Activated gamma-delta T cell (primary cell): Measurements from ENCODE around the gene TBC1D4.

Experiments
- DNase-seq: peaks from one replicate; lab custom pipeline; 2025; lab: John Stamatoyannopoulos, UW

The TBC1D4 gene

GRCh38 chr13:75416327-75417011, 65.5 kb downstream of the TBC1D4 start:
- no peak for DNase-seq

GRCh38 chr13:75415694-75416093, 66.3 kb downstream of the TBC1D4 start:
- DNase-seq: no peak

DNA sequence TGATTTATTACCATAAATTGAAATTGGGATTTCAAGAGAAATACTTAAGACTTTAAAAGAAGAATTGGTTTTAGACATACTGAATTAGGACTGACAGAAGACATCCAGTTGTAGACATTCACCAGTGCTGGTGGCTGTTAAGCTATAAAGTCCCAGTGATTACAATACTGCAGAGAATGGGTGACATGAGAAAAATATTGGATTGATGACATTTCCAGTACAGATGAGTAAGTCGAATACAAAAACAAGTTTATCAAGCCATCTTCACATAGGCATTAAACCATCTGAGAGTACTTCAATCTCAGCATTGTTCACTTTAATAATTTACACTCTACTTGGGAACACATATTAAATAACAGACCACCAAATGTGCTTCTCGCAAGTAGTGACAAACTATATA, 66.8 kb downstream of the TBC1D4 start:
- DNase-seq: no peak

DNA sequence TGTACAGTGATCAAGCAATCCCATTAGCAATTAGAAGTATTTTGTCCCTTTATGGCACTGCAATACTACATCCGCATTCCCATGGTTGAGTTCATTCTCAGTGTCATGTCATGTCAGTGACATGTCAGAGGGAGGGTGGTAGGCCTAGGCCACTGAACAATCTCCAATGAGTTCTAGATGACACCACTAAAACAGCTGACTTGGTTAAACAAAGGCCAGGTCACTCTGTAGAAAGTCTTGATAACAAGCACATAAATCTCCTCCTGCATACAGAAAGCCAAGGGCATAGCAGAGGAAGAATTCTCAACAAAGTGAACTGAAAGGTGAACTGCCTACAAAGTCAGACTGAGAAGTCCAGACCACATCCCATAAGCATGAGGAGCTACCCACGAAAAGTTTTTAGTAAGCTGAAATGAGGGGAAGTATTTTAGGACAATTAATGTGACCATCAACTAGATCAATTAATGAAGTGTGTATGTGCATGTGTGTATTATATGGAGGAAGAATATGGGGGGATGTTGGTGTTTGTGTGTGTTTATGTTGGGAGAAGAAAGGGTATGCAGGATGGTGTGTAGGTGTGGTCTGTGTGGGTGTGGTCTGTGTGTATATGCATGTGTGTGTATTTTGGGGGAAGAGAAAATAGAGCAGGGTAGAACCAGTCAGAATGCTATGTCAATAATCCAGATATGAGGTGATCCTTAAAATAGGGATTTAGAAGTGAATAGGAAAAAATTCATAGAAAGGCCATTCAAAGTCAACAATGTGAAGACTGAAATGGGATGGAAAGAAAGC, 67.7 kb downstream of the TBC1D4 start:
- DNase-seq: no peak

DNA sequence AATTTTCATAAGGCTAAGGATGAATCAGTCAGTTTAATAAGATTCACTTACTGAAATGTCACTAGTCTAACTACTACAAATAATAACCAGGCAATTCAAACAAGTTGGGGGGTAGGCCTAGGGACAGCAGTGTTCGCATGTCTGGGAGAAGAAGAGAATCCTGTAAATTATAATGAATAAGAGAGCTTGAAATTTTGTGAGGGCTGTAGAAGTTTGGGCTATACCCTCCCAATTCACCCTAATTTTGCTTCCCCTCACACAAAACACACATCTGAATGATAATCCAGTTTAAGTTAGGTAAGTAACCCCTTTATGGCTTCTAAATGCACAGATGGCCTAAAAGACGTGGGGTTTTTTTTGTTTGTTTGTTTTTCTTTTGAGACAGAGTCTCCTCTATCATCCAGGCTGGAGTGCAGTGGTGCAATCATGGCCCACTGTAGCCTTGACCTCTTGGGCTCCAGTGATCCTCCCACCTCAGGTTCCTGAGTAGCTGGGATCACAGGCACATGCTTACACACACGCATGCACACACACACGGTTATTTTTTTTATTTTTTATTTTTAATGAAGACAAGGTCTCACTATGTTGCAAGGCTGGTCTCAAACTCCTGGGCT, 69.9 kb downstream of the TBC1D4 start:
- DNase-seq: no peak

DNA sequence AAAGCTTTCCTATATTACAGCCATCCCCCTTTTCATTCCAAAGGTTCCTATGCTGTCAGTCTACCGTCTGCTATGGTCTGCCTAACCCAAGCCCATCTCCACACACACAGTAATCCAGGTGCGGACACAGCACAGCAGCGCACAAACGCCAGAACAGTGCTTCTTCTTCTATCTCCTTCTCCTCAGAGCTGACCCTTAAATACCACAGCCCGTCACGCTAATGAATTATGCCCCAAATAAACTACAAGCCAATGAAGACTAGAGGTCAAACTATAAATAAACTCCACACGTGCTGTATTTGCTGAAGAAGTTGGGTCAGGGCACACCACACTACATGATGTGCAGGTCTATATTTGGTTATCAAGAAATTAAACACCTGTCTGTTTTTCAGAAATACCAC, 71.8 kb downstream of the TBC1D4 start:
- DNase-seq: no peak

GRCh38 chr13:75407998-75408397, 74.0 kb downstream of the TBC1D4 start:
- no peak for DNase-seq

GRCh38 chr13:75407473-75407872, 74.5 kb downstream of the TBC1D4 start:
- DNase-seq: no peak

GRCh38 chr13:75405976-75406703, 75.8 kb downstream of the TBC1D4 start:
- no peak for DNase-seq

DNA sequence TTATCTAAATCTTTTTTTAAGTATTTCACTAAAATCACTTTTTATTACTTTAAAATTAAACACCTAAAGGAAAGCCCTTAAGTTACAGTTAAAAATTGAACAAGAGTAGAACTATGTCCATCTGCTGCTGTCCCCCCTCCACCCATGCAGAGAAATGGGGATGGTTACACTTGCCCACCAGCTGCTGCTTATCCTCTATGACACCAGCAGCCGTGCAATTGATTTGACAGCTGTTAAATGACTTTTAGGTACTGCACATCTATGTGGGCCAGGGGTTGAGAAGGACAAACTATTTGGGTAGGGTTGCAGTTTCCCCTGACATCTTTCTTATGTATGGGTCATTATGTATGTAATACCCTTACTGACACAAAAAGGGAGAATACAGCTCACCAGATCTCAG, 77.2 kb downstream of the TBC1D4 start:
- DNase-seq: no peak

GRCh38 chr13:75402787-75403186, 79.2 kb downstream of the TBC1D4 start:
- no peak for DNase-seq

DNA sequence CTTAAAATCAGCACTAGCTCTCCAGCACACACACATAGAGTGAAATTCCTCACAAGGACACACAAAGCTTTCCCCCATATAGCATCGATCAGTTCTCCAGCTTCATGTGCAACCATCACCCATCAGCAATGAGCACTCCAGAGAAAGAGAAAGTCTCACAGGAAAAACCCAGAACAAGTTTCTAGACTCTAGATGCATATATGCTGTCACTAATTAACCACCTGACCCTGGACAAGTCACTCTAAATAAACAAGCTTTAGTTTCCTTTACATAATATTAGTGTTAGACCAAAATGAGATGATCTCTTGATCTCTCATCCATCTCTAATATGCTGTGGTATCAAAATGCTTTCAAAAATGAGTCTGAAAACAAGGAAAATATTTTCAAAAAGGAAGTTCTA, 81.2 kb downstream of the TBC1D4 start:
- no peak for DNase-seq

- no peak for DNase-seq
Measured at GRCh38 chr13:75399879-75400217, 82.1 kb downstream of the TBC1D4 start.

DNA sequence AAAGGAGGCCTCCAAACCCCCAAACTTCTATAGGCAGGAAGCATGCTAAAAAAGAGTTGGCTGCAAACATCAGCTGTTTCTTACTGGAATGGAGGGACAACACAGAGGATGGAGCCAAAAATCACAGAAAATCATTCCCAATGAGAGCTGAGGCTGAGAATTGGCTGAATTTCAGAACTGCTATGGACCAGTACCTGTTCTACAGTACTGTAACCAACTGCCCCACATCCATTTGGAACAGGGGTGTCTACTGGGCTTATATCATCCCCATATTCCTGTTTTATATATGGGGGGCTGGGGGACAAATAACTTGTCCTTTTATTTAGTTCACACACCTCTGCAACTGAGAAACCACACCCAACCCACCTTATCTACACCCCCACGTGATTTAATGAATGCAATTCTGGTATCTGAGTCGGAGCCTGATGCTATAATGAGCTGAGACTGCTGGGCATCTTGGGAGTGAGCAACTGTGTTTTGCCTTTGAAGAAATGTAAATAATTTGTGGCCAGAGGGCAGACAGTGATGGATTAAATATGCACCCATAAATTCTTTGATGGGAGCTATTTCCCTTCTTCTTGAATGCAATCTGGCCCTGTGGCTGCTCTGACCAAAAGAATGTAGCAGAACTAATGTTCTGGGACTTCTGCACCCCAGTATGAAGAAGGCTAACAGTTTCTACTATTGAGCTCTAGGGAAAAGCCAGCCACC, 82.6 kb downstream of the TBC1D4 start:
- no peak for DNase-seq

DNA sequence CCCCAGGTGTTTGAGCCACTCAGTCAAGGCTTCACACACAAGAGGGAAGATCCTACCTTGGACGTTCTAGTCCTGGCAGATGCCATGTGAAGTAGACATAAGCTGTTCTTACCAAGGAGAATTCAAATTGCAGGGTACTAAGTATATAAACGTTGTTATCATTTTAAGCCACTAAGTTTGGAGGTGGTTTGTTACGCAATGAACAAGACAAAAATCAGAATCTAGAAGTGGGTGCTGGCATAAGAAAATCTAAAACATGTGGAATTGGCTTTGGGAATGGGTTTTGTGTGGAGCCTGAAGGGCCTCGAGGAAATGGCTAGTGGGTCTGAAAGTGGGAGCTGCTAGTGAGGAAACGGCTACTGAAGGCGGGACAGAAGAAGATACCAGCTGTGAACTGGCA, 83.9 kb downstream of the TBC1D4 start:
- DNase-seq: no peak

DNA sequence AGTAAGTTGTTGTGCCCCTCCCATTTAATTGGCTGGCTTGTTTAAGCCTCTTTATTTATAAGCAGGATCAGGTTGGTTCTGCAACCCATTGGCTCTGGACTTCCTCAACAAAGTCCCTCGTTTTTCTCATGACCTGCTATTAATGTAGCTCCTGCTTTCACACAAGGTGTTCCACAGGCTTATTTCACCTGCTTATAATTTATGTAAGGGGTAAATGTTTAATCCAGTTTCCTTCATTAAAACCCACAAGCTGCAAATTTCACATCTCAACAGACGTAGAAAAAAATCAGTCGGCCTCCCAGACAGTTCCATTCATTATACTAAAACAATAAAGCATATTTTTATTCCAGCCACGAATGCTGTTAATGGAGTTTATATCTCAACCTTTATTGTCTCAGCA, 86.1 kb downstream of the TBC1D4 start:
- no peak for DNase-seq

- no peak for DNase-seq
Measured at GRCh38 chr13:75395066-75395465, 86.9 kb downstream of the TBC1D4 start.

DNA sequence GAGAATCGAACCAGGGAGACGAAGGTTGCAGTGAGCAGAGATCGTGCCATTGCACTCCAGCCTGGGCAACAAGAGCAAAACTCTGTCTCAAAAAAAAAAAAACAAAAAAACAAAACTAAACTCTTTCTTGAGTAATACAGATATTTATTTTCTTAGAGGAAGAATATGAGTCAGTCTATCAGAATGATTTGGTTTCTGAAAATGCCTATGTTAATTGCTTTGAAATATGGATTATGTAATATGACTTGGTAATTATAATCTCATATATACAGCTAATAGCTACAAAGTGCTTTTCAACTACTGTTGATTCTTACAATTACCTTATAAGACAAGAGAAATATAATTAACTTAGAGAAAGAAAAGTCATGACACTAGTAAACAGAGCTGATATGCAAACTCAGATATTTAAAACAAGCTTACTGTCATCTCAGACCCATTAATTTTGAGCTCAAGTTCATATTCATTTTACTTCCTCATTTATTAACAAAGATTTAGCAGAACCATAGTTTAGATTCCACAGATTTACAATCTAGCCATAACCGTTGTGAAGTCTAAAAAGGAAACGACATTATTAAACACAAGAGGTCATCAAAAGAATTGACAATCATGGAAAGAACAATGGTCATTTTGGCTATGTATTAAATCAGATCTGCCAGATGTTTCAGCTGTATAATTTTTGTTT, 88.0 kb downstream of the TBC1D4 start:
- DNase-seq: no peak

DNA sequence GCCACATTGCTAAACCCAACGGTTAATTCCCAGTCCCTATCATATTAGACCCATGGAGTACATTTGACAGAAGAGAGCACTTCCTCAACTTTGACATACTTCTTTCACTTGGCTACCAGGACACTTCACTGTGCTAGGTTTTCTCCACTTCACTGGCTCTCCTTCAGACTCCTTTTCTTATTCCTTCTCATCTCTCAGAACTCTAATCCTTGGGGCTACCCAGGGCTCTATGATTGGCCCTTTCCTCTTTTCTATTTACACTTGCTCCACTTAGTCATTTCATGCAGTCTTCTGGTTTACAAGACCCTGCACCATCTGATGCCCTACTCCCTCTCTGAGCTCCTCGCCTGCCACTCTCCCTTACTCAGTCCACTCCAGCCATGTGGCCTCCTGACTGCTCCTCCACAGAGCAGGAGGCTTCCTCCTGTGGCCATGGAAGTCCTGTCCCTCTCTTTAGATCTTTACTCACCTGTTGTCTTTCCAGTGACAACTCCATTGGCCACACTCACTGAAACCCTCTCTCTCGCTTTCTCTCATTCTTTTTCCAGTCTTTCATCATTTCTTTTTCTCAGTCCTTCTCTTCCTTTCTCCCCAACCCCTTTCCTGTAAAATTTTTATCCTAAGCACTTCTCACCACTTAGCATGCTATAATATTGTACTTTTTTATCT, 90.4 kb downstream of the TBC1D4 start:
- DNase-seq: no peak

GRCh38 chr13:75390229-75390628, 91.7 kb downstream of the TBC1D4 start:
- DNase-seq: no peak

DNA sequence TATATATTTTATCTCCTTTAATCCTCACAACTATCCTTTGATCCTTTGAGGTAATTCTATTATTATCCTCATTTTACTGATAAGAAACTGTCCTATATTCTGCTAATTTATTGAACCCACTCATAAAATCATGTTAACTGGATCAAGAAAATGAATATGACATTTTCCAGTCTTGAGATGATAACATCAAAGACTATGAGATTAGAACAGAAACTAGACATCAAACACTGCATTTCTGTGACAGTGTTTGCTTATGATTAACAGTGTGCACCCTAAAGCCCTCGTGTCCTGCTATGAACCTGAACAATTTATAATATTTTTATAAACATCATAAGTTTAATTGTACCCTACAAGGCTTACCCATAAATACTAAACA, 96.3 kb downstream of the TBC1D4 start:
- no peak for DNase-seq
